ENCODE data around the gene MBD3.

The MBD3 gene

GRCh38 chr19:1592024-1592754 is 476 bp downstream of the MBD3 start:
- Histone ChIP-seq H3K4me3 (IDR thresholded peaks at IDR 0.05; ENCODE audit: insufficient read depth, low read depth, low read length) (peak overlapping the region; percentile 56), H3K27me3 (ENCODE audit: insufficient read depth, low read depth) (no peaks in the 10 kb centered on the region), H4K20me1 (ENCODE audit: insufficient read depth) (no peaks in the 10 kb centered on the region), H3K4me2 (peak overlapping the region; percentile 65), H3K4me1 (ENCODE audit: low read depth, poor library complexity, severe bottlenecking) (peaks cover 20% of the 10 kb centered on the region), H3K27ac (peak overlapping the region; percentile 99), H3K9ac (peak overlapping the region; percentile 100), H3K79me2 (ENCODE audit: insufficient read depth, low read depth) (peaks cover 47% of the 10 kb centered on the region), H2AFZ (ENCODE audit: low read depth) (no peak overlapping the region), H3K36me3 (ENCODE audit: insufficient read depth) (no peaks in the 10 kb centered on the region)
- TF ChIP-seq CTCF (conservative IDR thresholded peaks at IDR 0.05; ENCODE audit: low read depth, low read length) = no peak

GRCh38 chr19:1591421-1592023 is 1.1 kb downstream of the MBD3 start:
- peaks cover 20% of the 10 kb centered on the region for H3K4me1 ChIP-seq (ENCODE audit: low read depth, poor library complexity, severe bottlenecking)
- peaks cover 47% of the 10 kb centered on the region for H3K79me2 ChIP-seq (ENCODE audit: insufficient read depth, low read depth)
- H2AFZ ChIP-seq (ENCODE audit: low read depth) = no peak overlapping the region
- peak overlapping the region; percentile 65 for H3K4me2 ChIP-seq
- H4K20me1 ChIP-seq (ENCODE audit: insufficient read depth) = no peaks in the 10 kb centered on the region
- H3K27me3 ChIP-seq (ENCODE audit: insufficient read depth, low read depth) = no peaks in the 10 kb centered on the region
- peak overlapping the region; percentile 56 for H3K4me3 ChIP-seq (IDR thresholded peaks at IDR 0.05; ENCODE audit: insufficient read depth, low read depth, low read length)
- H3K27ac ChIP-seq = peak overlapping the region; percentile 99
- no peaks in the 10 kb centered on the region for H3K36me3 ChIP-seq (ENCODE audit: insufficient read depth)
- TF ChIP-seq CTCF (conservative IDR thresholded peaks at IDR 0.05; ENCODE audit: low read depth, low read length) = no peak
- peak overlapping the region; percentile 100 for H3K9ac ChIP-seq

- H3K9ac ChIP-seq = peak overlapping the region; percentile 100
- no peaks in the 10 kb centered on the region for H3K36me3 ChIP-seq (ENCODE audit: insufficient read depth)
- H2AFZ ChIP-seq (ENCODE audit: low read depth) = no peak overlapping the region
- peaks cover 20% of the 10 kb centered on the region for H3K4me1 ChIP-seq (ENCODE audit: low read depth, poor library complexity, severe bottlenecking)
- H4K20me1 ChIP-seq (ENCODE audit: insufficient read depth) = no peaks in the 10 kb centered on the region
- peak overlapping the region; percentile 65 for H3K4me2 ChIP-seq
- peaks cover 50% of the 10 kb centered on the region for H3K79me2 ChIP-seq (ENCODE audit: insufficient read depth, low read depth)
- H3K27me3 ChIP-seq (ENCODE audit: insufficient read depth, low read depth) = no peaks in the 10 kb centered on the region
- peak overlapping the region; percentile 99 for H3K27ac ChIP-seq
- no peak; the same call in 1 of the 2 replicates for TF ChIP-seq CTCF (conservative IDR thresholded peaks at IDR 0.05; ENCODE audit: low read depth, low read length)
- peak overlapping the region; percentile 56 for H3K4me3 ChIP-seq (IDR thresholded peaks at IDR 0.05; ENCODE audit: insufficient read depth, low read depth, low read length)
These were observed 1.8 kb downstream of the MBD3 start for GRCh38 chr19:1590641-1591397.

GRCh38 chr19:1587872-1588271 is 4.8 kb downstream of the MBD3 start:
- Histone ChIP-seq H3K79me2 (ENCODE audit: insufficient read depth, low read depth) (peaks cover 50% of the 10 kb centered on the region), H3K4me2 (no peak overlapping the region), H3K36me3 (ENCODE audit: insufficient read depth) (no peaks in the 10 kb centered on the region), H3K27ac (no peak overlapping the region), H3K4me3 (IDR thresholded peaks at IDR 0.05; ENCODE audit: insufficient read depth, low read depth, low read length) (no peak overlapping the region), H3K27me3 (ENCODE audit: insufficient read depth, low read depth) (no peaks in the 10 kb centered on the region), H2AFZ (ENCODE audit: low read depth) (no peak overlapping the region), H3K4me1 (ENCODE audit: low read depth, poor library complexity, severe bottlenecking) (peaks cover 14% of the 10 kb centered on the region), H4K20me1 (ENCODE audit: insufficient read depth) (no peaks in the 10 kb centered on the region), H3K9ac (no peak overlapping the region)
- TF ChIP-seq CTCF (conservative IDR thresholded peaks at IDR 0.05; ENCODE audit: low read depth, low read length) = no peak

All from KMS-11 (cell line).